Stimulated activated CD4-positive, alpha-beta T cell treated with anti-CD3 and anti-CD28 coated beads, Interleukin-2, amount 100 ng/mL, for 4 hours (primary cell): ENCODE measurements around the gene ARHGAP26.

Experiments used
- DNase-seq: peaks from one replicate; pipeline ENCODE4 v3.0.0-alpha.2; 2020; ENCODE audit warnings: low read depth

The ARHGAP26 gene

DNA sequence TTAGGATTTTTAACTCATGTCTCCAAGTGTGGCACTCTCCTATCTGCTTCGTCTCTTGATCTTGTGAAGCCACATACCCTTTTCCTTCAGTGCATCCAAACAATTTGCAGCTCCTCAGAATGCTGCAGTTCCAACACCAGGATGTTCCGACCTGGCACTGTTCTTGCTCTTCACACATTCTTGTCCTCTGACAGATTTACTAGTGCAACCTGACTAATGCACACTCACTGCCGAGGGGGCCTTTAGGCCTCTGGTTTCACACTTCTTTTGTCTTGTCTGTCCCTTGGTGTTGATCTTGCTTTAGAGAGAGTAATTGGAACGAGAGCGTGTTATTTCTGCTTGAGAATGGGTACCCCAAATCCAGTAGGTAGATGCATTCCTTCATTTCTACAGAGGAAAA is 15.0 kb downstream of the ARHGAP26 start:
- no peak for DNase-seq

DNA sequence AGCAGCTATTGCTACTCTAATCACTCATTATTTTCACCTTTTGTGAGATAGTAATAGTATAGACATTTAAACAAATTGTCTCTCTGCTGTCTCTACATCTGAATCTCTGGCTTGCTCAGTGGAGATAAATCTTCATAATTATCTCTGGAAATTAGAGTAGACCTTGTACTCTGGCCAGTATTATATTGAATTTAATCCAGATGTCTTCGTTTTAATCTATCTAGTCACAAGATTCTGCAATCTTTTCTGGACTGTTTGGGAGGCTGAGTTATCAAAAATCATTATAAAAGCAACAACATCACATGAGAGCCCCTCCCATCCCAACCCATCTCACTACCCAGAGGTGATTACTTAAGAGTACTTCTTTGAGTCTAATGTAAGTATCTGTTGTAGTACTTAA is 19.0 kb downstream of the ARHGAP26 start:
- DNase-seq: no peak

DNA sequence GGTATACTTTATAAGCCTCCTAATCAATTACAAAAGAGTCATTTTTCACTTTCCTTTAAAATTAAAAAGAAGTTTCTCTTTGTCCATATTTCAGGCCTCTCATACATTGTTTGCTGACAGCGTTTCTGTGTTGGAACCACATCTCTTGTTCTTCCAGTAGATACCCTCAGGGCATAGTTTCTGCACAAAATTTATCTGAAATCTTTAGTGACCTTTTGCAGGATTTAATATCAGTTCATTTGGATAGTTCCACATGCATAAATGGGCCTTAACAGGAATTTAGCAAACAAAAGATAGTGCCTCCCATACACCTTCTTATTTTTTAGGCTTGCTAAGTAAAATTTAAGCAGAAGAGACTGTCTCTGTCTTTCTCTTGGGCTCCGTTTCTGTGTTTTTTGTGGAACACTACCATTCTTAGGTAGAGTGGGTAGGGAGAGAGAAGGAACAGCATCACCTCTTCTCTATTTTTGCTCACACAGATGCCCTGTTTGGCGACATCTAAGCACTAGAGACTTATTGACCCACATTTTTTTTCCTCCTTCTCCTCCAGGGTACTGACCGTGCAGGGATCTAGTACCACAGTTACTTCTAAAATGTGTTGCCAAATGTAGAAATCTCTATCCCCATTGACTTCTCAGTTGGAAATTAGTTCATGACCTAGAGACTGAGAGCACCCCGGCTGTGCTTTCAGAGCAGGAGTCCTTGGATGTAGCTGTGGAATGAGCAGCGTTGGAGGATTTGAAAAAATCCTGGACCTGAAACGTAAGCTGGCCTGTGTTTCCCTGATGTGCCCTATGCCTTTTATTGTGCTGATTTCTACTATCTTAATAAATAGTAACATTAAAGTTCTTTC is 22.1 kb downstream of the ARHGAP26 start:
- no peak for DNase-seq

DNA sequence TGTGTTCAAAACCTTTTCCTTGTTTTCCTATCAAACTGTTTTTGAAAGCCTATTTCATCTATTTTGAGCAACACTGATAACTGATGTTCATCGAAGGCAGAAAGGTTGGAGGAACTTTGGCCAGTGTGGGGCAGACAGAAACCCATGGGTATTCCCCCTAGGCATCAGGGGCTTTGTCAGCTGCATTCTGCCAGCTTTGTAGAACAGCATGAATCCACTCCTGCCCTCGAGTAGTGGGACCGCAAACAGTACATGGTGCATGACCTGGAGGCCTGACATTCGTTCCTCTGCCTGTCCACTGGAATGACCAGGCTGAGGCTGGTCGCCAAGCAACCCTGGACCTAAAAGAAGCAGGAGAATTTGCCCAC is 22.7 kb downstream of the ARHGAP26 start:
- DNase-seq: no peak

DNA sequence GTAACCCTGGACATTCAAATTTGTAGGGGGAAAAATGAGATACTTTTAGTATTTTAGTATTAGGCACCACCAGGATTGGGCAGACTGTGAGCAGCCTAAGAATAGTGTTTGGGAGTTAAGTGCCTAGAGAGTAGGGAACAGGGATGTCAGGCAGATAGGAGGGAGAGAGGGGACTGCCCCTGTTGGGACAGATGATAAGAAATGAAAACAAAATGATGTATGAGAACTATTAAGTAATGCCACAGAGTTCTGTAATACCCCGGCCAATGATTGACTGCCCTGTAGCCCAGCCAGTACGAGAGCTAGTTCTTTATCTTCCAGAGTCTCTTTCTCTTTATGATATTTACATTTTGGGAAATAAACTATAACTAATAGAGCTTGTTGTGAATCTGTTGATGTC is 24.4 kb downstream of the ARHGAP26 start:
- no peak for DNase-seq

DNA sequence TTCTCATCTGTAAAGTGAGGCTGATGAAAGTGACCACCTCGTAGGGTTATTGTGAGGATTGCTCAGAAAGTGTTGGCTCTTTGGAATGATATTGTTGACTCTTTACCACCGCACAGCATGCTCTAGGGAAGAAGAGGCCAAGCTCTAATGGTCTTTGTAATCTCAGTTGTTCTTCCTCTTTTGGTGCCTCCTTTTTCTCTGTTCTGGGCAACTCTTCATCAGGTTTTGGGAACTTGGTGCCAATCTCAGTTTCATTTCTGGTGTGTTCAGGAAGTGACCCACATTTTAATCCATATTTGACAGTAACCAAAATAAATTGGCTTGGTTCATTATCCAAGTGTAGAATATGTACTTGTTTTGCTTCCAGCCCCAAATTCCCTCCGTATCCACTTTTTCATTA is 25.1 kb downstream of the ARHGAP26 start:
- no peak for DNase-seq

DNA sequence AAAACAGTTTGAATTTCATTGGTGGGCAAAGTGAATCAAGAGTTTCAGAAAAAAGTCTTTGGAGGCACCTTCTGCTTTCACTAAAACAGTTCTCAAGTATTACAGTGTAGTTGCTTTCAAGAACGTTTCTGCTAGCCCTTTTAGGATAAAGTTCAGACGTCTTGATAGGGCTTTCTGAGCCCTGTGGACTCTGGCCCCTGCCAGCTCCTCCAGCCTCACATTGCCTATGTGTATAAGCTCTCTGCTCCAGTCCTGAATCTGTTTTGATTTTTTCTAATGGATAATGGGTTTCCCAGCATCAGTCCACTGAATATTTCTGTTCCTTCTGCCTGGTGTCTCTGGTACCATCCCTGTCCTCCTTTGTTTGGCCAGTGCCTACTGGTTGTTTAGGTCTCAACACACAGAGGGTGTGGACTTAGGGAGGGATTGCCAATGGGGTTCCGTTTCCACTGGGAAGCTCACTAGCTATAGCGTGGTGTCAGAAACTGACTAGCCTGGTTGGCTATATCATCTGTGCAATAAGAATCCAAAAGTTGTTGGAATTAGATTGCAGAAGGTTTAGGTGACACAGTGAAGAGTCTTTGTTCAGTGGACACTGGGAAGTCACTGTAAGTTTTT is 26.4 kb downstream of the ARHGAP26 start:
- DNase-seq: no peak

DNA sequence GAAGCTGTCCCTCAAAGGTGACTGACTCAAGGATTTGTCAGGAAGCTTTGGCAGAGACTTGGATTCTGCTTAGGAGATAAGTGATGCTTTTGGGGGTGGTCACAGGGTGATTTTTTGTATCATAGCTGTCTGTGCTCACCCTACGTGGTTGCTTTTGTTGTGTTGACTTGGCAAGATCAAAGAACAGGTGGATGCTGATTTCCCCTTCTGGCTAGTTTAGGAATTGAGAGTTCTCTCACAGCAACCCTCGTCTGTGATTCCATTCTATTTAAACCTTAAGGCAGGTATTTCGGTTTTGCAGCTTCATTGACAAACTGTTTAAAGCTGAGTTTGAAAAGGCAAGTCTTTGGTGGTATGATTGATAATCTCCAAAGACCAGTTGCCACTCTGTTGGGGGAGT is 27.2 kb downstream of the ARHGAP26 start:
- DNase-seq: no peak

DNA sequence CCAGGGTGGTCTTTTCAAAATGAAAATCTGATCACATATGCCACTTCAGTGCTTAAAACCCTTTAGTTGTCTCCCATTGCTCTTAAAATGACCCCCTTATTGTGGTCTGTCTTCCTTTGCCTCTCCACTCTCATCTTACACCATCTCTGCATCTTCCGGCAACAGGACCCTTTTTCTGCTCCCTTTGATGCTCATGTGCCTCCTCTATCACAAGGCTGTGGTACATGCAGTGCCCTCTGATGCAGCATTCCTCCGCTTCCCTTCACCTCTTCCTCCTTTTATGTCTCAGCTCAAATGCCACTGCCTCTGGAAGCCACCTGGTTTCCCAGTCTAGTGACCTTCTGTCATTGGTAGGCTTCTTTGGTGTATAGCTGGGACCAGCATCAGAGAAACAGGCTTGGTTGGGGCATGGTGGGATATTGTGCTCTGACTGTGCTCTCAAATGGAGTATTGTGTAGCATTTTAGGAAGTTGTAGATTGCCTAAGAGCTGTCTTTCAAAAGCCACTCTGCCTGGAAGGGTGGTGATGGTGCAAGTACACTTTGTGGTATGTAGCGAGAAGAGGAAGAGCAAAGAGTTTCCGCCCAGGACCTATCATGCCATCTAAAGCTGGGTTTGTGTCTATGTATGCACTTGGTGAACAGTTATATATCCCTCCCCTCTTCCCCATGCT is 28.1 kb downstream of the ARHGAP26 start:
- DNase-seq: no peak

DNA sequence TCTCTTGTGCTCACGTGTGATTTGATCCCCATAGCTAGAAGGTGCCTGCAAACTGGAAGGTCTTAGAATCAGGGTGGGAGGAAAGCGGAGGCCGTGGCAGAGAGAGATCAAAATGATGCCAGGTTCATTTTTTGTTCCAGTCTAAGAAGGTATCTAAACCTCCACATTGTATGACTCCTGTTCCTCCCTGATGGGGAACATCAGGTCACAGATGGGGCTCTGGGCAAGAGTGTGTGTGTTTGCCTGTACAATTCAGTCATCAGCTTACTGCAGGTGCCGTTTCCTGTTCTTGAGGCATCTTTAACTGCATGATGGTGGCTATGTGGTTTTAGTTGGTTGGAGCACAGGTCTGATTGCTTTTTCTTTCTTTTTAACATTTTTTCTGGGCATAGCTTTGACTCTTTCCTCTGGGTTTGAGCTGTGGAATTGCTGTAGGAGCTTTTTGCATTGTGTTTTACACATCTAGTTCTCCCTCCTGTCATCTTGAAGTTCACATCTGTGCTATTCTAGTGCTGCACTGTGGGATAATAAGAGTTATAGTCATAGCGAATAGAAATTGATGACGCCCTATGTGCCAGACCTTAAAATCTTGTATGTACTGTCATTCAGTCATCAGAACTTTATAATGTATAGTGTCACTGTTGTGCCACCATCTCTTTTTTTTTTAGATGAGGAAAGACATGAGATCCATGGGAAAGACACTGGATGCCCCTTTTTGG is 30.8 kb downstream of the ARHGAP26 start:
- DNase-seq: peak; percentile 16

DNA sequence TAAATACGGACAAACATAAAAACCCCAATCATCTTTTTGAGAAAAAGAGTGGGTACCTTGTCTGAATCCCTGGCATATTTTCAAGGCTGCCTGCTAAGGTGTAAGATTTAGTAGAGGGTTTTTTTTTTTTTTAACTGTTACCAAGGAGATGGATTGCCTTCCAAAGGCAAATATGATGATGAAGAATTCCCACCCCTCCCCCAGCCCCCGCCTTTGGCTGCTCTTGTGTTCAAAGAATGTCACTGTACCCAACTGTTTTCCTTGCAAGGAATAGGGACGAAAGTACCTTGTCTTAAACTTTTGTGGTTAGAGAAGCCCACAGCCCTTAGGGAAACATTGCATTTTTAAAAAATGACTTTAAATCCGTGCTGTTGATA is 31.3 kb downstream of the ARHGAP26 start:
- DNase-seq: no peak

DNA sequence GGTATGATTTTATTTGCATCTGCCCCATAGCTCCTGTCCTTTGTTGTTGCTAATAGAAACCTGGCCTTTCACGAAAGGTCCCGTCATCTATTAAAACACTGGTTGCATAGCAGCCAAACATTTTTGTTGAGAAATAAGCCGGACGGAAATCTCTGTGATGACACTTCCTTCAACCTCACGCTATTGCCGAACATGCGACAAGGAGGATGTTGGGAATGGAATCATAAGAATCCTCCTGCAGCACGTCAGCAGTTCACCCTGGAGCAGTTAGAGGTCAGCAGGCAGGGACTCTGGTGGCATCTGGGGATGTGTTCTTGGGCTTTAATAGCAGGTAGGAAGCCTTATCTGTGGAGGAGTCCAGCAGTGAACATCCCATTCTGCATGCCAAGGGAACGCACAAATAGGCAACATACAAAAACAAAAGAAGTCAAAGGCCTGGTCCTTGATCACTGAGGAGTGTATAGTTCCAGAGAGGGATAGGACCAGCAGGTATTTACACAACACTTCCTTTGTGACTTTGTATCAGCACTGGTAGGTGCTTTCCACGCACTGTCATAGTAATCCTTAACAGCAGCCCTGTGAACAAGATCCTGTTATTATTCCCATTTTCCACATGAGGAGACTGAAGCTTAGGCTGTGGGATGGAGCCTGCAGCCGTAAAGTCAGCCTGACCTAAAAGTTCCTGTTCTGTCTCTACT is 33.4 kb downstream of the ARHGAP26 start:
- DNase-seq: no peak

DNA sequence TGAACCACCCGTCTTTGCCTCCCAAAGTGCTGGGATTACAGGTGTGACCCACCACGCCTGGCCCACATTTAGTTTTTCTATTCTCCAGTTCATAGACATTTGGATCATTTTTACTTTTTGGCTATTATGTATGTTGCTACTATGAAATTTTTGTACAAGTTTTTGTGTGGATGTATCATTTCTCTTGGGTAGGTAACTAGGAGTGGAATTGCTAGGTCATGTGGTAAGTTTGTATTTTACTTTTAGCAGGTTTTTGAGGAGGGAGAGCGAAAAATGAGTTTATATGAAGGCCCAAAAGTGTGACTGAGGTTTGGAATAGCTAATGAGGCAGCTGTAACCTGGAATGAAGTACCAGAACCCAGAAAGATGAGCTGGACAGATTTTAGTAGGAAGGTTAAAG is 35.2 kb downstream of the ARHGAP26 start:
- no peak for DNase-seq

DNA sequence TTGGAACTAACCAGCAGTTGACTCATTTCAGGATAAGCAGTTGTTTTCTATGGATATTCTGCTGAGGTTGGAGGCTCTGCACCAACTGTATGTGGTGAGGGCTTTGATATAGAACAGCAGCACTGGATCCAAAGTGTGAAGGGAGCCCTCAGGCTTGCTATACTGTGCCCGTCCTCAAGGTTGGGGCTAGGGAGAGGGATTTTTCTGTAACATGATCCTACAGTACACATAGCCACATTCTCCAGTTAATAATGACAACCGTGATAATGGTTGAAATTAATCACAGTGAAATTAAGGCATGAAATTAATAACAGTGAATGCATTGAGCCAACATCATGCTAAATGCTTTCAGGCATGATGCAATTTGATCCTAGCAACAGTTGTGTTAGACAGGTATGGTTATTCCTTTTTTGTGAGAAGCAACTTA is 36.7 kb downstream of the ARHGAP26 start:
- no peak for DNase-seq

DNA sequence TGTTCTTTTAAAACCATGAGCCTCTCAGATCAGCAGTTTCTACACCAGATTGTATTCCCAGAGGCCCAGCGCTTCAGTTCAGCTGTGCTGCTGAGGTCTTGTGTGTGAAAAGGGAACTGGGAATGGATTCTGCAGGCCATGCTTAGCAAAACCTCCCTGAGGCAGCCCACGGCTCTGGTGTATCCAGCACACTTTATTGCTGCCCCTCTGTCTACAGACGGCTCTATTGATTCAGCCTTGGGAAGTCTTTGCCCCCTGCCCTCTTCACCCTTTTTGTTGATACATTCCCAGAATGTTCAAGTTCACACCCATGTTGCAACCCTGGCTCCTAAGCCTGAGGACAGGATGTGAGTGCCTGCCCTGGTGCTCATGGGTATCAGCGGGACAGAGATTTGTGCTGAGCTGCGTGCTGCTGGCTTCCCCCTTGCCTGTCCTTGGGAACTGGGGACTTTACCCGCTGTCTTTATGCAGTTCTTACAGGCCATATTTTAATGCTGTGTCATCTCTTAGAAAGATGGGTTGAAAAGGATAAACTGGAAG is 37.3 kb downstream of the ARHGAP26 start:
- DNase-seq: no peak

DNA sequence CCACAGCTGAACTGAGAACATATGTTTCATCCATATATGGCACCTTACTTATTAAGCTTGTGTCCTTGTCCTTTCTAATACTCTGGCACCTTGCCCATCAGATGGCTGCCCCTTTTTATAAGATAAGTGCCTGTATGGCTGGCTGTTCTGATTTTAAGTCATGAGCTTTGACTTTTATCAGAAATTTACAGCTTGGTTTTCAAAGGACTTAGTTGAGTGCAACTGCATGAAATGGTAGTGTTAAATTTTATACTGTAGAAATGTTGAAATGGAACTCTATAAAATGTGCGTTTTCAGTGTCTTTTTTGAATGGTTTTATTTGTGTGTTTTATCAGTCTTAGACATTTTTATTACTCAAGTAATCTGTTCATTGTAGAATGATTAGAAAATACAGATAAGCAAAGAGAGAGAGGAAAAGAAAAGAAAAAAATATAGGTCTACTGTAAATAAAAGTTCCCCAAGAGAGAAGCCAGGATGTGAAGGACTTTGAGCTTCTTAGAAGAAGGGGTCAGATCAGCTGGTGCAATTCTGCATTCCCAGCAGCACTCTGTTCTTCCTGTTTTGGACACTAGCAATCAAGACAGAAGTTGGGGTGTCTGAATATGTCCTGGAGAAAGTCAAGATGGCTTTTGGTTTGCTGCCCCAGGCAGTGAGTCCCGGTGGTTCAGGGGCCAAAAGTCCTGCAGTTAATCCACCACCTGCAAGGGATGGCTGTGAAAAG is 38.9 kb downstream of the ARHGAP26 start:
- no peak for DNase-seq

DNA sequence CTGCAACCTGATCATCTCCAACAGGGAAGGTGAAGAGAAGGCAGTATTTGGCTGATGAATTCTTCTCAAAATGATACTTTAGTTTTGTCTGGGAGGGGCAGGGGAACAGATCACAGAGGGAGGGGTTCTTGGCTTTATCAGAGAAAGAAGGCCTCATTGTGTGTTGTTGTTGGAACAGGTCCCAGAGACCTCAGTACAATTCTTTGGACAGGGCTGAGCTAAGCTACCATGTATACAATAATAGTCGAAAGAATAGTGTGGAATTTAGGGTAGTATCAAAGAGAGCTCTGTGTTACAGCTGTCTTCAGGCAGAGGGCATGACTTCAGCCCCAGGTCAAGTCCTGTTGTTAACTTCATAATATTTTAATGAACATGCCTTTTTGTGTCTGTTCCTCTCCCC is 39.9 kb downstream of the ARHGAP26 start:
- no peak for DNase-seq

DNA sequence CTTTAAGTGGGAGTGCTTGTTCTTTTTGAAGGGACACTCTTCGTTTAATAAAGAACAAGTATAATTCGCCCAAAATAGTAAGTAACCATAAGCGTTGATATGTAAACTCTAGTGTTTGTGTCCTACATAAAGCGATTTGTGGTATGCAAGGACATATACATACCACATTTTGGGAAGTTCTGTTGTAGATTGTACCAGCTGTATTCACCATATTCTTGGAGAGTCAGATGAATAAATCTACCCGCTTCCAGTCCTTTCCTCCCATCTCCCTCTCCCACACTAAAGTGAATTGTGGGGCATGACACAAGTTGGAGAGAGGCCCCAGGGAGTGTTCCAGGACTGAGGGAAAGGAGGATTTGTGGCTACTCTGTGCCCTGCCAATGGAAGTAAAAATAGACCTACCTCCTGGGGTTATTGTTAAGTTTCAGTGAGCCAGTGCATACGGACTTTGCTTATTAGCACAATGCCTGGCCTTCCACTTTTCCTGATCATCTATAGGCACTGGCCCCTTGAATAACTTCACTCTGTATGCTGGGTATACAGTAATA is 40.6 kb downstream of the ARHGAP26 start:
- DNase-seq: no peak

DNA sequence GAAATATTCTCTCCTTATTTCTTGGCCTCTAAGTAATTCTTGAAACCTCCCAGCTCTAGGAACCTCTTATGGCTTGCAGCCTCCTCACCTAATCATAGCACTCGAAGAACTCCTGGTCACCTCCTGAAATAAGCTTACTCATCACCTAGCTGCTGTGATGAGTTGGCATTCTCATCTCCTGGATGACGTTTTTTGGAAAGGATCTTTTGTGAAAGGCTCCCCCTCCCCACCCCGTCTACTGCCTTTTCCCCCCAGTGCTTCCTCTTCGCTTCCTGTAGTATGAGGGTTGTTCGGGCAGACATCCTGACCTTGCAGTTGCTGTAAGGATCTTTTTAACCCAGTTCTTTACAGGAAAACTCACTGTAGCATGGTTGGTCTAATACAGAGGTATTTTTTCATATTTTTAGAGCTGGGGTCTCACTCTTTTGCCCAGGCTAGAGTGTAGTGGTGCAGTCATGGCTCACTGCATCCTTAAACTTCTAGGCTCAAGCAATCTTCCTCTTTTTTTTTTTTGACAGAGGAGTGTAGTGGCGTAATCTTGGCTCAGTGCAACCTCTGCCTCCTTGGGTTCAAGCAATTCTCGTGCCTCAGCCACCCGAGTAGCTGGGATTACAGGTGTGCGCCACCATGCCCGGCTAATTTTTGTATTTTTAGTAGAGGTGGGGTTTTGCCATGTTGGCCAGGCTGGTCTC is 41.8 kb downstream of the ARHGAP26 start:
- DNase-seq: no peak

DNA sequence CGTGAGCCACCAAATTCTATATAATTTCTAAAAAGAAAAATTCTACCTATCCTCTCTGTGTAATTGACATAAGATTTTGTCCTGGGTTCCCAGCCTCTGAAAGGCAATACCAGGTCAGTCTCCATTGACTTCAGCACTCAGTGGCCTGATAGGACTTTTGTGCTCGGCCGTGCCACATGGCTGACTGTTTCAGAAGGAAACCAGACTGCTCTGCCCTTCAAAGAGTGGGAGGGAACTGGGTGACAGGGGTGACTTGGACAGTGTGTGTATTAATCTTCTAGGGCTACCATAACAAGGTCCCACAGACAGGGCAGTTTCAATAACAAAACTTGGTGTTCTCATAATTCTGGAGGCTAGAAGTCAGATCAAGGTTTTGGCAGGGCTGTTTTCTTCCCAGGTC is 43.0 kb downstream of the ARHGAP26 start:
- no peak for DNase-seq
